H7 (cell line): ENCODE results near the gene PSMC6. TPM values are rescaled to one million over a fixed set of nuclear protein-coding genes. Genes with fewer than 3 reads are reported as not detected.
A peak's percentile ranks its signal among the peaks of the same experiment; 100 is the strongest.
"Not testable (repeated sequence)": the region's sequence is repeated elsewhere in the genome, so short reads cannot be mapped to it uniquely, and the experiment has no call there.

Experiments used
- DNase-seq: peaks from one replicate; pipeline ENCODE4 v3.0.0; 2012
- H3K27me3 ChIP-seq: 2 replicates; pipeline ENCODE4 v1.6.0; 2011; ENCODE audit warnings: mild to moderate bottlenecking, low read length; ENCODE audit not compliant: control insufficient read depth, insufficient read depth
- H3K36me3 ChIP-seq: replicated peaks from 2 replicates; pipeline ENCODE4 v1.5.1; 2011; ENCODE audit warnings: low read length; ENCODE audit not compliant: control insufficient read depth, insufficient read depth
- H3K4me3 ChIP-seq: 2 replicates; pipeline ENCODE4 v1.5.1; 2011; ENCODE audit warnings: low read depth, mild to moderate bottlenecking, control low read depth, low read length, moderate library complexity; ENCODE audit not compliant: insufficient read depth
- total RNA-seq: library from RNA; depleted of rRNA; stranded (reverse); fragments of >200 nt; shearing (Covaris generic); gene quantifications from 2 replicates; pipeline ENCODE4 v1.2.3, GENCODE V29; 2014

The PSMC6 gene
- total RNA-seq, 1 experiment from 2014 or later, result 113 TPM

DNA sequence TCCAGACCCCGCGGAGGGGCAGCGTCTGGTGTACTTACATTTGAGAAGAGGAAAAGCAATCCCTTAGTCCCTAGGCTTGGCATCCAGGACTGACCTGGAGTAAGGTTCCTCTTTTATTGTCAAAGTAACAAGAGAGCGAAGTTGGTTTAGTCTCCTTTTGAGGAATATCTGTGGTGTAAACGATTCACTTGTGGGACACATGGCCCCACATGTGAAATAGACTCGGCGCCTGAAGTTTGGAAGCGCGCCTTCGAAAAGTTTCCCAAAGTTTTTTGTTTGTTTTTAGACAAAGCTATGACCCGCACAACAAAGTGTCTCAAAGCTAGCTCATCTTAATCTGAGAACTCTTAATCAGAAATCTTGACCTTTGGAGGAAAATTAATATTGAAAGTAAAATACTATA lies 23.7 kb downstream of the PSMC6 start:
- DNase-seq, result no peak
- no peaks in the 10 kb centered on the region; the same call in 1 of the 2 replicates for H3K36me3 ChIP-seq
- H3K27me3 ChIP-seq, result no peaks in the 10 kb centered on the region
- H3K4me3 ChIP-seq, result peak overlapping the region; percentile 95

DNA sequence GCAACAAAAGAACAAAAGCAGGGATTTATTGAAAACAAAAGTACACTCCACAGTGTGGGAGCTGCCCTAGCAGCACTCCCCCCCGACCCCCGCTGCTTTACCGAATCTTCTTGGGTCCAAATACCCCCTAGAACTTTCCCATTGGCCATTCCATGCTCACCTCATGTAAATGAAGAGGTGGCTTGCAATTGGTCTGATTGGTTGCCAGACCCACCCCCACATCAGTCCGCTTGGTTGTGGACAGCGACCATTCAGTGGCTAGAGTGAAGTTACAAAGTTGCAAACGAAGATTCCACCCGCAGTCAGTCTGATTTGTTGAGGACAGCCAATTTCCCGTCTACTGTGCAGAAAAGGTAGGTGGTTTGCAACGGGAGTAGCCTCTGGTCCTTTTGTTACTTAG lies 26.8 kb downstream of the PSMC6 start:
- peak; percentile 33 for DNase-seq
- H3K4me3 ChIP-seq, result no peak overlapping the region
- no peaks in the 10 kb centered on the region for H3K27me3 ChIP-seq
- H3K36me3 ChIP-seq, result no peaks in the 10 kb centered on the region; the same call in 1 of the 2 replicates

- peak; percentile 33 for DNase-seq
- Histone ChIP-seq H3K4me3 (no peak overlapping the region), H3K36me3 (no peaks in the 10 kb centered on the region; the same call in 1 of the 2 replicates), H3K27me3 (no peaks in the 10 kb centered on the region)
Measured at GRCh38 chr14:52735921-52736489, 29.0 kb downstream of the PSMC6 start.

DNA sequence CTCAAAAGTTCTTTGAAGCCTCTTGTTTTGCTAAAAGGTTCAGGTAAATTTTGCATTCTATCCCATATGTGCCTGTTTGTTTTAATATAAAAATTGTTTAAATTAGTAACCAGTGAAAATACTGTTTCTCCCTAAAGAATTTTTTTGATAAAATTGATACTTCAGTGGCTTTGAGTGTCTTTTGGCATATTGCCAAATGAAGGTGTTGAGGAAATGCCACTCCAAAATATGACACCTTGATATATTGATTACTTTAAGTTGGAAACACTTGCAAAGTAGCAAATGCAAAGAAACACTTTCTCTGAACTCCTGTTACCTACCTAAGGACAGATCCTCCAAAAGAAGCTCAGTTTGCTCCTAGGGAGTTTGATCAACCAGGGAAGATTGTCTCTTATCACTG lies 31.4 kb downstream of the PSMC6 start:
- H3K27me3 ChIP-seq, result no peaks in the 10 kb centered on the region

DNA sequence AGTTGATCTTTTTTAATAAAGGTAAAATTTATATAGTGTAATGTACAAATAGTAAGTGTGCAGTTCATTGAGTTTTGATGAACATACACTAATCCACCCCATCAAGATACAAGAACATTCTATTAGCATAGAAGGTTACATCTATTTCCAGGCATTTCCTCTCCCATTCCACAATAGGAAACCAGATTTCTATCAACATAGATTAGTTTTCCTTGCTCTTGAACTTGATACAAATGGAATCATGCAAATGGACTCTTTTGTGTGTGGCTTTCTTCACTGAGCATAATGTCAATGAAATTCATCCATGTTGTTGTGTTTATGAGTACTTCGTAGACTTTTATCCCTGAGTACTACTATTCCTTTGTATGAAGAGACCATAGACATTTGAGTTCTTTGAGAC lies 33.8 kb downstream of the PSMC6 start:
- no peak for DNase-seq
- no peaks in the 10 kb centered on the region; the same call in 1 of the 2 replicates for H3K36me3 ChIP-seq
- no peak overlapping the region for H3K4me3 ChIP-seq
- H3K27me3 ChIP-seq, result no peaks in the 10 kb centered on the region

More for the DNA sequence above, 31.4 kb downstream of the PSMC6 start:
- Histone ChIP-seq H3K36me3 (no peaks in the 10 kb centered on the region; the same call in 1 of the 2 replicates), H3K4me3 (no peak overlapping the region)
- DNase-seq, result no peak

DNA sequence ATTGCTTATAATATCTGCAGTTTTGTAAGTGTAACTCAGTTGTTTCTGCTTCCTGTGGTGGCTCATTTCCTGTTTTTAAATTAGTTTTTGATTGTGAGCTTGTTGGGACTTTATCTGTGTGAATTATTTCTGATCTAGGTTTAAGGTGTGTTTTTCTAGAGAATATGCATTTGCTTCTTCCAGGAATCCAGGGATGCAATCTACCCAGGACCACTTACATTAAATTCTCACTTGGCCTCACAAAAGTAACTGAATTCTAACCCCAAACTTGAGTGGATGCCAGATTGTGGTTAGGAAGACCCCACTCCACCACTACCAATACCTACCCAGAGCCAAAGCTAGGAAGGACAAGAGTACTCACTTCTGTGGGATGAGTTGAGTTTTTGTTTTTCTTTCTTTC lies 34.9 kb downstream of the PSMC6 start:
- H3K4me3 ChIP-seq, result no peak overlapping the region
- H3K36me3 ChIP-seq, result peaks cover 1% of the 10 kb centered on the region
- no peaks in the 10 kb centered on the region for H3K27me3 ChIP-seq
- DNase-seq, result no peak

- Histone ChIP-seq H3K27me3 (no peaks in the 10 kb centered on the region), H3K4me3 (no peak overlapping the region), H3K36me3 (peaks cover 3% of the 10 kb centered on the region)
- DNase-seq, result no peak
Measured at GRCh38 chr14:52748647-52749292, 41.8 kb downstream of the PSMC6 start.

DNA sequence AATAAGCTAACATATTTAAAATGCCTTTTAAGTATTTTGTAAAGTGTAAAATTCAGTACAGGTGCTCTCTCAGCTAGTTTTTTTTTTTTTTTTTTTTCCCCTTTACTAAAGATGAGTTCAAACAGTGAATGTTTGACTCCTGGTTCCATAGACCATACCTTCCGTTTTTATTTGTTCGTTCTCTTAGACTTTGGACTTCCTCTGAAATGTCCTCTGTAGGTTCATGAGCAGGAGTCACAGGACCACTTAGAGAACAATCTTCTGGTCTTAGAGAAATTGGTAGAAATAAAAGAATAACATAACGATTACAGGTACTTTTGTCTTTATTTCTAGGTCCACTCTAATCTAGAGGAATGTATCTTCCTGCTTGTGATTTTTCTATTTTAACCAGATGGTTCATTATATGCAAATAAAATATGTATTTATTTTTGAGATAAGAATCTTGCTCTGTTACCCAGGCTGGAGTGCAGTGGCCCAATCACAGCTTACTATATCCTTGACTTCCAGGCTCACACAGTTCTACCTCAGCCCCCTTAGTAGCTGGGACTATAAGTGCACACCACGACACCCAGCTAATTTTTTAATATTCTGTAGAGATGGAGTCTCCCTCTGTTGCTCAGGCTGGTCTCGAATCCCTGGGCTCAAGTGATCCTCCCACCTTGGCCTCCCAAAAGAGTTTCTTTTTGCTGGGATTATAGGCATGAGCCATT lies 48.8 kb downstream of the PSMC6 start:
- no peak overlapping the region for H3K4me3 ChIP-seq
- H3K36me3 ChIP-seq, result peaks cover 2% of the 10 kb centered on the region
- no peaks in the 10 kb centered on the region for H3K27me3 ChIP-seq
- no peak for DNase-seq

DNA sequence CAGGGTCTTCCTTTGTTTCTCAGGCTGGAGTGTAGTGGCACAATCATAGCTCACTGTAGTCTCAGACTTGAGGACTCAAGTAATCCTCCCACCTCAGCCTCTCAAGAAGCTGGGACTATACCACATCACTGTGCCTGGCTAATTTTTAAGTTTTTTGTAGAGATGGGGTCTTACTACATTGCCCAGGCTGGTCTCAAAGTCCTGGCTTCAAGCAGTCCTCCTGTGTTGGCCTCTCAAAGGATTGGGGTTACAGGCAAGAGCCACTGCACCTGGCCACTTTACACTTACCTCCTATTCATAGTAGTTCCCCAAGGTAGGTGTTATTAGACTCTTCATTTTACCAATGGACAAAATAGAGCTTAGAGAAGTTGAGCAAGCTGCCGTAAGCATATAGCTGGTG lies 52.1 kb downstream of the PSMC6 start:
- no peaks in the 10 kb centered on the region for H3K27me3 ChIP-seq
- DNase-seq, result no peak
- H3K36me3 ChIP-seq, result peaks cover 2% of the 10 kb centered on the region
- H3K4me3 ChIP-seq, result no peak overlapping the region

GRCh38 chr14:52762923-52763322 lies 55.9 kb downstream of the PSMC6 start:
- not testable (repeated sequence) for DNase-seq, H3K4me3 ChIP-seq, H3K36me3 ChIP-seq, H3K27me3 ChIP-seq

- H3K27me3 ChIP-seq, result no peaks in the 10 kb centered on the region
- DNase-seq, result no peak
- peaks cover 8% of the 10 kb centered on the region for H3K36me3 ChIP-seq
- no peak overlapping the region for H3K4me3 ChIP-seq
Measured at GRCh38 chr14:52767058-52767833, 60.2 kb downstream of the PSMC6 start.

GRCh38 chr14:52769887-52770286 lies 62.9 kb downstream of the PSMC6 start:
- Histone ChIP-seq H3K27me3 (no peaks in the 10 kb centered on the region), H3K4me3 (no peak overlapping the region), H3K36me3 (peaks cover 8% of the 10 kb centered on the region)
- DNase-seq, result no peak

- no peaks in the 10 kb centered on the region for H3K27me3 ChIP-seq
- peaks cover 6% of the 10 kb centered on the region for H3K36me3 ChIP-seq
- no peak overlapping the region for H3K4me3 ChIP-seq
- no peak for DNase-seq
Measured at GRCh38 chr14:52776816-52777215, 69.8 kb downstream of the PSMC6 start.
